ENCODE data around the gene REEP3. TPM values are rescaled to one million over a fixed set of nuclear protein-coding genes. Genes with fewer than 3 reads are reported as not detected.

The REEP3 gene
- total RNA-seq, 4 donors from 2014 or later, result 60.3 to 115 (median 89.2) TPM

- intact Hi-C loops (cut with DNase I), result no loop called here
- Histone ChIP-seq H3K27ac (replicated peaks in 1 of 4) (no peak overlapping the region), H3K27me3 (no peaks in the 10 kb centered on the region), H3K9me3 (no peaks in the 10 kb centered on the region), H3K4me3 (no peak overlapping the region), H3K36me3 (no peaks in the 10 kb centered on the region), H3K4me1 (peaks cover 6 to 51% (median 39%) of the 10 kb centered on the region in 4 donors)
- 81% methylated on average over 1 of the region's 1 CpG for WGBS
- no peak for DNase-seq (ENCODE audit: extremely low spot score)
- TF ChIP-seq CTCF (IDR thresholded peaks at IDR 0.05), result no peak
- no peak for TF ChIP-seq POLR2A (IDR thresholded peaks at IDR 0.05; ENCODE audit: low read depth)
- no peak for TF ChIP-seq POLR2AphosphoS5 (IDR thresholded peaks at IDR 0.05)
- no peak for TF ChIP-seq EP300 (IDR thresholded peaks at IDR 0.05)
These were observed 19.2 kb upstream of the REEP3 start for GRCh38 chr10:63501954-63502353.

GRCh38 chr10:63502832-63503231 is 18.4 kb upstream of the REEP3 start:
- Histone ChIP-seq H3K4me3 (no peak overlapping the region), H3K36me3 (no peaks in the 10 kb centered on the region), H3K9me3 (no peaks in the 10 kb centered on the region), H3K27me3 (no peaks in the 10 kb centered on the region), H3K4me1 (peaks cover 6 to 51% (median 36%) of the 10 kb centered on the region in 4 donors), H3K27ac (replicated peaks in 1 of 4) (no peak overlapping the region)
- DNase-seq (ENCODE audit: extremely low spot score), result no peak
- WGBS, result 97% methylated on average over 1 of the region's 1 CpG
- TF ChIP-seq CTCF (IDR thresholded peaks at IDR 0.05), result no peak
- no peak for TF ChIP-seq POLR2AphosphoS5 (IDR thresholded peaks at IDR 0.05)
- no peak for TF ChIP-seq EP300 (IDR thresholded peaks at IDR 0.05)
- TF ChIP-seq POLR2A (IDR thresholded peaks at IDR 0.05; ENCODE audit: low read depth), result no peak
- intact Hi-C loops (cut with DNase I), result no loop called here

- no peak overlapping the region for H3K4me3 ChIP-seq
- H3K36me3 ChIP-seq, result no peaks in the 10 kb centered on the region
- no peaks in the 10 kb centered on the region for H3K27me3 ChIP-seq
- peaks cover 6 to 46% (median 33%) of the 10 kb centered on the region in 4 donors for H3K4me1 ChIP-seq
- intact Hi-C loops (cut with DNase I), result no loop called here
- no peak for DNase-seq (ENCODE audit: extremely low spot score)
- WGBS, result 72% methylated on average over 4 of the region's 4 CpGs
- no peaks in the 10 kb centered on the region for H3K9me3 ChIP-seq
- TF ChIP-seq CTCF (IDR thresholded peaks at IDR 0.05) (no peak), POLR2A (IDR thresholded peaks at IDR 0.05; ENCODE audit: low read depth) (no peak), POLR2AphosphoS5 (IDR thresholded peaks at IDR 0.05) (no peak), EP300 (IDR thresholded peaks at IDR 0.05) (no peak)
- H3K27ac ChIP-seq (replicated peaks in 1 of 4), result no peak overlapping the region
These were observed 17.8 kb upstream of the REEP3 start for GRCh38 chr10:63503395-63503794.

- 72% methylated on average over 3 of the region's 3 CpGs for WGBS
- H3K27ac ChIP-seq (replicated peaks in 1 of 4), result no peak overlapping the region
These were observed 16.9 kb upstream of the REEP3 start for GRCh38 chr10:63504145-63504881.

More at GRCh38 chr10:63504145-63504881, 16.9 kb upstream of the REEP3 start:
- Histone ChIP-seq H3K27me3 (no peaks in the 10 kb centered on the region), H3K4me3 (no peak overlapping the region), H3K36me3 (no peaks in the 10 kb centered on the region), H3K4me1 (peaks cover 6 to 37% (median 30%) of the 10 kb centered on the region in 4 donors), H3K9me3 (no peaks in the 10 kb centered on the region)
- DNase-seq (ENCODE audit: extremely low spot score), result no peak
- TF ChIP-seq POLR2AphosphoS5 (IDR thresholded peaks at IDR 0.05) (no peak), EP300 (IDR thresholded peaks at IDR 0.05) (no peak), CTCF (IDR thresholded peaks at IDR 0.05) (no peak), POLR2A (IDR thresholded peaks at IDR 0.05; ENCODE audit: low read depth) (no peak)
- intact Hi-C loops (cut with DNase I), result no loop called here

Measured in esophagus muscularis mucosa (tissue), 4 donors.